GM23338 (cell line): ENCODE results near the gene OR1K1.

Experiments used
- CREB1 ChIP-seq: fragments of 250-450 bp; sonication (Bioruptor Pico); IDR thresholded peaks from 2 replicates; pipeline ENCODE4 v1.5.0; 2020; ENCODE audit warnings: low read depth, mild to moderate bottlenecking, moderate library complexity
- CTCF ChIP-seq, 2 experiments: fragments of 200-600 bp in 1 of 2; sonication (generic) in 1 of 2; conservative IDR thresholded peaks; 2 replicates each; pipeline versions ENCODE4 v1.5.1 to v1.6.1; 2016 to 2017; ENCODE audit warnings: antibody characterized with exemption in 2 of 2, low read depth in 2 of 2, mild to moderate bottlenecking in 2 of 2, moderate library complexity in 1 of 2
- ETS1 ChIP-seq: IDR thresholded peaks from 2 replicates; pipeline ENCODE4 v1.6.1; 2016; ENCODE audit warnings: antibody characterized with exemption
- EZH2 ChIP-seq: fragments of 200-600 bp; sonication (generic); IDR thresholded peaks from one replicate; pipeline ENCODE4 v1.8.0; 2017; ENCODE audit warnings: antibody characterized with exemption, mild to moderate bottlenecking, low read depth; ENCODE audit not compliant: unreplicated experiment
- EZH2phosphoT487 ChIP-seq: fragments of 200-600 bp; sonication (generic); IDR thresholded peaks from one replicate; pipeline ENCODE4 v1.8.1; 2018; ENCODE audit warnings: antibody characterized with exemption; ENCODE audit not compliant: unreplicated experiment
- JUNB ChIP-seq: IDR thresholded peaks from one replicate; pipeline ENCODE4 v1.6.1; 2016; ENCODE audit warnings: antibody characterized with exemption; ENCODE audit not compliant: unreplicated experiment
- NANOG ChIP-seq: IDR thresholded peaks from 2 replicates; pipeline ENCODE4 v1.6.1; 2016; ENCODE audit warnings: antibody characterized with exemption, borderline replicate concordance
- POLR2AphosphoS5 ChIP-seq: IDR thresholded peaks from 2 replicates; pipeline ENCODE4 v1.6.1; 2016; ENCODE audit warnings: antibody characterized with exemption, low read depth
- REST ChIP-seq: IDR thresholded peaks from one replicate; pipeline ENCODE4 v1.6.1; 2018; ENCODE audit warnings: antibody characterized with exemption; ENCODE audit not compliant: unreplicated experiment
- STAT1 ChIP-seq: IDR thresholded peaks from one replicate; pipeline ENCODE4 v1.6.1; 2016; ENCODE audit warnings: antibody characterized with exemption; ENCODE audit not compliant: unreplicated experiment
- ZNF114 ChIP-seq: fragments of 250-450 bp; sonication (Bioruptor Pico); IDR thresholded peaks from 2 replicates; pipeline ENCODE4 v1.5.0; 2020; ENCODE audit warnings: mild to moderate bottlenecking, moderate library complexity
- ZNF331 ChIP-seq: fragments of 250-450 bp; sonication (Bioruptor Pico); IDR thresholded peaks from 2 replicates; pipeline ENCODE4 v1.5.0; 2020; ENCODE audit warnings: low read depth, mild to moderate bottlenecking, moderate library complexity
- ZNF462 ChIP-seq: fragments of 250-450 bp; sonication (Bioruptor Pico); IDR thresholded peaks from 2 replicates; pipeline ENCODE4 v1.5.0; 2020; ENCODE audit warnings: mild to moderate bottlenecking, moderate library complexity

- TF ChIP-seq CTCF (conservative IDR thresholded peaks at IDR 0.05; ENCODE audit: low read depth in 2 of 2) = no peak
- no peak for TF ChIP-seq EZH2
- TF ChIP-seq CREB1 (CRISPR knock-in tag) = no peak
- TF ChIP-seq POLR2AphosphoS5 = no peak
- TF ChIP-seq STAT1 = no peak
- TF ChIP-seq EZH2phosphoT487 = no peak
- TF ChIP-seq JUNB = no peak
- no peak for TF ChIP-seq REST
- TF ChIP-seq ZNF114 (CRISPR knock-in tag) = no peak
- no peak for TF ChIP-seq ETS1
- TF ChIP-seq ZNF331 (CRISPR knock-in tag) = no peak
- TF ChIP-seq ZNF462 = no peak
- TF ChIP-seq NANOG = no peak
Observed at GRCh38 chr9:122806661-122807060, 6.7 kb downstream of the OR1K1 start.
